ENCODE data around the gene AGO4.

Gene AGO4

DNA sequence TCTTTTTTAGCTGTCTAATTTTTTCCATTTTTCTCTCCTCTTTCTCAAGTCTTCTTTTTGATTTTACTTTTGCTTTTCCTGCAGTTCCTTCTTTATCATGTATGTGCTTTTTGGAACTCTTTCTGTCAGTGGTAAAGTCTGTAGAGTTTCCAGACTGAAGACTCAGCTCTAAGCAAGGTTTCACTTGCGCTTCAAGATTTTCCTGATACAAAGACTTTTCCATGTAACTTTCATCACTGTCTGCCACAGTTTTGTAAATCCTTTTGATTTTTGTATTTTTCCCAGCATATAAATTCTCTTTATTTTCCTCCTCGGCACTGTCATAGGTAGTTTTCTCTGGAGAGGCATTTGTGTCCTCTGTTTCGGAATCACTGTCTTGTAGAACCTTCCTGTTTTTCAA is 43.5 kb upstream of the AGO4 start:
- H3K27me3 ChIP-seq (ENCODE audit: insufficient read depth, low read length): no peaks in the 10 kb centered on the region
- no peaks in the 10 kb centered on the region for H3F3A ChIP-seq (ENCODE audit: insufficient read depth, low read length)
- peaks cover 39% of the 10 kb centered on the region for H3K79me2 ChIP-seq (ENCODE audit: insufficient read depth, low read length)
- H3K36me3 ChIP-seq (ENCODE audit: insufficient read depth, low read length): peaks cover 69% of the 10 kb centered on the region
- H3K9me2 ChIP-seq (ENCODE audit: low read depth, low read length): no peaks in the 10 kb centered on the region
- H3K27ac ChIP-seq (ENCODE audit: low read depth, low read length, poor library complexity, severe bottlenecking): no peak overlapping the region
- H3K9me3 ChIP-seq (ENCODE audit: low read length): no peaks in the 10 kb centered on the region
- no peaks in the 10 kb centered on the region for H4K20me1 ChIP-seq (ENCODE audit: insufficient read depth, low read length)
- no peak overlapping the region for H3K9ac ChIP-seq (ENCODE audit: low read length)
- TF ChIP-seq, protein P1, sequence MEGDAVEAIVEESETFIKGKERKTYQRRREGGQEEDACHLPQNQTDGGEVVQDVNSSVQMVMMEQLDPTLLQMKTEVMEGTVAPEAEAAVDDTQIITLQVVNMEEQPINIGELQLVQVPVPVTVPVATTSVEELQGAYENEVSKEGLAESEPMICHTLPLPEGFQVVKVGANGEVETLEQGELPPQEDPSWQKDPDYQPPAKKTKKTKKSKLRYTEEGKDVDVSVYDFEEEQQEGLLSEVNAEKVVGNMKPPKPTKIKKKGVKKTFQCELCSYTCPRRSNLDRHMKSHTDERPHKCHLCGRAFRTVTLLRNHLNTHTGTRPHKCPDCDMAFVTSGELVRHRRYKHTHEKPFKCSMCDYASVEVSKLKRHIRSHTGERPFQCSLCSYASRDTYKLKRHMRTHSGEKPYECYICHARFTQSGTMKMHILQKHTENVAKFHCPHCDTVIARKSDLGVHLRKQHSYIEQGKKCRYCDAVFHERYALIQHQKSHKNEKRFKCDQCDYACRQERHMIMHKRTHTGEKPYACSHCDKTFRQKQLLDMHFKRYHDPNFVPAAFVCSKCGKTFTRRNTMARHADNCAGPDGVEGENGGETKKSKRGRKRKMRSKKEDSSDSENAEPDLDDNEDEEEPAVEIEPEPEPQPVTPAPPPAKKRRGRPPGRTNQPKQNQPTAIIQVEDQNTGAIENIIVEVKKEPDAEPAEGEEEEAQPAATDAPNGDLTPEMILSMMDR (IDR thresholded peaks at IDR 0.05; ENCODE audit: low read length): no peak
- TF ChIP-seq EZH2 (IDR thresholded peaks at IDR 0.05; ENCODE audit: borderline replicate concordance, low read length): no peak
- H2AFZ ChIP-seq (ENCODE audit: low read length): no peak overlapping the region
- H3K4me3 ChIP-seq (ENCODE audit: low read depth, low read length, poor library complexity, severe bottlenecking): no peak overlapping the region
- H3K4me1 ChIP-seq (ENCODE audit: insufficient read depth, low read length, severe bottlenecking): peaks cover 36% of the 10 kb centered on the region
- H3K4me2 ChIP-seq (ENCODE audit: low read length): no peak overlapping the region

DNA sequence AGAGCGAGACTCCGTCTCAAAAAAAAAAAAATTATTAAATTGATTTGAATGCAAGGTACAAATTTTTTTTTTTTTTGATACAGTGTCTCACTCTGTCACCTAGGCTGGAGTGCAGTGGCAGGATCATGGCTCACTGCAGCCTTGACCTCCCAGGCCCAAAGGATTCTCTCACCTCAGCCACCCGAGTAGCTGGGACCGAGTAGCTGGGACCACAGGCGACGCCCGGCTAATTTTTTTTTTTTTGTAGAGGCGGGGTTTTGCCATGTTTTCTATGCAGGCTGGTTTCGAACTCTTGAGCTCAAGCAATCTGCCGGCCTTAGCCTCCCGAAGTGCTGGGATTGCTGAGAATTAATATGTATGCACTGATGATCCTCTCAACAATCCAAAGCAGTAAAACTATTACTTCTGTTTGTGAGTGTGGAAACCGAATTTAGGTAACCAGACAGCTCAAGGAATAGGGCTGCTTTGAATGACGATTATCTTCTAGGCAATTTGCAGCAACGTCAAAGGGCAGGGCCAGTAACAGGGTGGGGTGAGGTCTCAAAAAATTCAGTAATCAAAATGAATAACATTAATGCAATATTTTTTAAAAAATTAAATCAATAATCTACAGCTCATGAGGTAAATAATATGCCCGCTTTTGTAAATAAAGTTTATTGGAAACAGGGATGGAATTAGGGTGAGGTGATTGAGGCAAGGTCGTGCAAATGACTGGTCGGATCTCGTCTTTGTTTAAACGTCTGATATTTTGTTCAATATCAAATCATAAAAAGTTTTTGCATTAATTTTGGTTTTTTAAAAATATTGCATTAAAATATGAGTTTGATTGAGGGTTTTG is 39.2 kb upstream of the AGO4 start:
- H3K79me2 ChIP-seq (ENCODE audit: insufficient read depth, low read length): peaks cover 39% of the 10 kb centered on the region
- H4K20me1 ChIP-seq (ENCODE audit: insufficient read depth, low read length): no peaks in the 10 kb centered on the region
- H3K4me3 ChIP-seq (ENCODE audit: low read depth, low read length, poor library complexity, severe bottlenecking): peak overlapping the region; percentile 81
- peak overlapping the region; percentile 74 for H3K27ac ChIP-seq (ENCODE audit: low read depth, low read length, poor library complexity, severe bottlenecking)
- no peak for TF ChIP-seq EZH2 (IDR thresholded peaks at IDR 0.05; ENCODE audit: borderline replicate concordance, low read length)
- TF ChIP-seq, protein P1 (IDR thresholded peaks at IDR 0.05; ENCODE audit: low read length): no peak
- peaks cover 42% of the 10 kb centered on the region for H3K4me1 ChIP-seq (ENCODE audit: insufficient read depth, low read length, severe bottlenecking)
- H3K9ac ChIP-seq (ENCODE audit: low read length): peak overlapping the region; percentile 87
- no peak overlapping the region for H2AFZ ChIP-seq (ENCODE audit: low read length)
- H3K9me3 ChIP-seq (ENCODE audit: low read length): no peaks in the 10 kb centered on the region
- no peaks in the 10 kb centered on the region for H3K27me3 ChIP-seq (ENCODE audit: insufficient read depth, low read length)
- peak overlapping the region; percentile 72 for H3K4me2 ChIP-seq (ENCODE audit: low read length)
- H3K9me2 ChIP-seq (ENCODE audit: low read depth, low read length): no peaks in the 10 kb centered on the region
- H3K36me3 ChIP-seq (ENCODE audit: insufficient read depth, low read length): peaks cover 26% of the 10 kb centered on the region; the same call in 1 of the 2 replicates
- H3F3A ChIP-seq (ENCODE audit: insufficient read depth, low read length): no peaks in the 10 kb centered on the region; the same call in 1 of the 2 replicates

- peak overlapping the region; percentile 87 for H3K9ac ChIP-seq (ENCODE audit: low read length)
- no peaks in the 10 kb centered on the region for H3K9me3 ChIP-seq (ENCODE audit: low read length)
- H3F3A ChIP-seq (ENCODE audit: insufficient read depth, low read length): no peaks in the 10 kb centered on the region; the same call in 1 of the 2 replicates
- H3K9me2 ChIP-seq (ENCODE audit: low read depth, low read length): no peaks in the 10 kb centered on the region
- H3K4me2 ChIP-seq (ENCODE audit: low read length): peak overlapping the region; percentile 72
- TF ChIP-seq EZH2 (IDR thresholded peaks at IDR 0.05; ENCODE audit: borderline replicate concordance, low read length): no peak
- TF ChIP-seq, protein P1 (IDR thresholded peaks at IDR 0.05; ENCODE audit: low read length): no peak
- H4K20me1 ChIP-seq (ENCODE audit: insufficient read depth, low read length): no peaks in the 10 kb centered on the region
- no peaks in the 10 kb centered on the region for H3K27me3 ChIP-seq (ENCODE audit: insufficient read depth, low read length)
- H3K79me2 ChIP-seq (ENCODE audit: insufficient read depth, low read length): peaks cover 37% of the 10 kb centered on the region
- H3K4me3 ChIP-seq (ENCODE audit: low read depth, low read length, poor library complexity, severe bottlenecking): peak overlapping the region; percentile 81
- H3K36me3 ChIP-seq (ENCODE audit: insufficient read depth, low read length): peaks cover 19% of the 10 kb centered on the region; the same call in 1 of the 2 replicates
- H2AFZ ChIP-seq (ENCODE audit: low read length): no peak overlapping the region
- peak overlapping the region; percentile 74 for H3K27ac ChIP-seq (ENCODE audit: low read depth, low read length, poor library complexity, severe bottlenecking)
- H3K4me1 ChIP-seq (ENCODE audit: insufficient read depth, low read length, severe bottlenecking): peaks cover 36% of the 10 kb centered on the region
These were observed 38.5 kb upstream of the AGO4 start for GRCh38 chr1:35769188-35769758.
